ENCODE measurements around the gene CST6. TPM values are rescaled to one million over a fixed set of nuclear protein-coding genes. Genes with fewer than 3 reads are reported as not detected.

Gene CST6
- total RNA-seq, 1 donor, result under 0.01 TPM

- H3K4me3 ChIP-seq (ENCODE audit: low read depth, low read length), result no peak overlapping the region
- TF ChIP-seq, protein P1, sequence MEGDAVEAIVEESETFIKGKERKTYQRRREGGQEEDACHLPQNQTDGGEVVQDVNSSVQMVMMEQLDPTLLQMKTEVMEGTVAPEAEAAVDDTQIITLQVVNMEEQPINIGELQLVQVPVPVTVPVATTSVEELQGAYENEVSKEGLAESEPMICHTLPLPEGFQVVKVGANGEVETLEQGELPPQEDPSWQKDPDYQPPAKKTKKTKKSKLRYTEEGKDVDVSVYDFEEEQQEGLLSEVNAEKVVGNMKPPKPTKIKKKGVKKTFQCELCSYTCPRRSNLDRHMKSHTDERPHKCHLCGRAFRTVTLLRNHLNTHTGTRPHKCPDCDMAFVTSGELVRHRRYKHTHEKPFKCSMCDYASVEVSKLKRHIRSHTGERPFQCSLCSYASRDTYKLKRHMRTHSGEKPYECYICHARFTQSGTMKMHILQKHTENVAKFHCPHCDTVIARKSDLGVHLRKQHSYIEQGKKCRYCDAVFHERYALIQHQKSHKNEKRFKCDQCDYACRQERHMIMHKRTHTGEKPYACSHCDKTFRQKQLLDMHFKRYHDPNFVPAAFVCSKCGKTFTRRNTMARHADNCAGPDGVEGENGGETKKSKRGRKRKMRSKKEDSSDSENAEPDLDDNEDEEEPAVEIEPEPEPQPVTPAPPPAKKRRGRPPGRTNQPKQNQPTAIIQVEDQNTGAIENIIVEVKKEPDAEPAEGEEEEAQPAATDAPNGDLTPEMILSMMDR (IDR thresholded peaks at IDR 0.05; ENCODE audit: insufficient read depth, low read depth, low read length), result no peak
- no peak for DNase-seq (ENCODE audit: low read depth)
These were observed 44.7 kb downstream of the CST6 start for GRCh38 chr11:66056501-66056900.

GRCh38 chr11:66059966-66060680 lies 48.3 kb downstream of the CST6 start:
- TF ChIP-seq, protein P1 (IDR thresholded peaks at IDR 0.05; ENCODE audit: insufficient read depth, low read depth, low read length), result no peak
- DNase-seq (ENCODE audit: low read depth), result no peak
- no peak overlapping the region for H3K4me3 ChIP-seq (ENCODE audit: low read depth, low read length)

DNA sequence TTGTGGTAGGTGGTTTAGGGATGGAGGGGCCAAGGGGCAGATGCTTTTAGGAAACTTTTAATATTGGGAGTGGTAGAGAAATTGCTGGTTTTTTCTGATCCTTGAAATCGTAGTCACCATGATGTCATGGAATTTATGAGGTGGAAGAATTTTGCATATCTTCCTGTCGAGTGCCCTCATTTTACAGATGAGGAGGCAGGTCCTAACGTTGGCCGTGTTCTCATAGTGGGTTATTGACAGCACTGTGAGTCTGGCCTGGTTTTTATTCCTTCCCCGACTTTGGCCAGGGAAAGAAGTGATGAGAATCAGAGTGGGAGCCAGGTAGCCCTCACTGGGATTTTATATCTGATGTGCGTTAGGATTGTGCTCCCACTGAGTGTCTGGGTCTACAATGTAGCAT lies 49.5 kb downstream of the CST6 start:
- H3K4me3 ChIP-seq (ENCODE audit: low read depth, low read length), result no peak overlapping the region
- TF ChIP-seq, protein P1 (IDR thresholded peaks at IDR 0.05; ENCODE audit: insufficient read depth, low read depth, low read length), result no peak
- DNase-seq (ENCODE audit: low read depth), result no peak

DNA sequence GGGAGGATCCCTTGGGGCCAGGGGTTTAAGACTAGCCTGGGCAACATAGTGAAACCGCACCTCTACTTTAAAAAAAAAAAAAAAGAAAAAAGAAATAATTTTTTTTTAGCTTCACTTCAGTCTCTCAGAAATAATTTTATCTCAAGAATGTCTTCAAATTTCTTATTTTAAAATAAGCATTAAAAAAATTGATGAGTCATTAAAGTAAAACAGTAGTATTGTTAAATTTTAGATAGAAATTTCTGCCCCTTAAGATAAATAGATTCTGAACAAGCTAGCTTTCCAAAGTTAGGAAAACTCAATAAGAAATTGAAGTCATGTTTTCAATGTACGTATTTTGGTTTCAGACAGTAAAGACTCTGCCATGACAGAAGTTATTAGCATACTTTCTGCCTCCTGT lies 50.6 kb downstream of the CST6 start:
- TF ChIP-seq, protein P1 (IDR thresholded peaks at IDR 0.05; ENCODE audit: insufficient read depth, low read depth, low read length), result no peak
- DNase-seq (ENCODE audit: low read depth), result no peak
- H3K4me3 ChIP-seq (ENCODE audit: low read depth, low read length), result no peak overlapping the region

Other genes starting within 250 kb of the CST6 start
- gene AP5B1, start 231.0 kb upstream of the CST6 start, total RNA-seq, result 13.8 and 16.4 TPM in 2 replicates
- not detected in 2 replicates for gene OVOL1, start 224.9 kb upstream of the CST6 start, total RNA-seq
- gene SNX32, start 178.0 kb upstream of the CST6 start, total RNA-seq, result under 0.01 TPM in 1 of 2 replicates, not detected in the other
- 1,115 and 1,444 TPM in 2 replicates for gene CFL1, start 153.8 kb upstream of the CST6 start, total RNA-seq
- gene MUS81, start 151.6 kb upstream of the CST6 start, total RNA-seq, result 71.2 and 75.7 TPM in 2 replicates
- 77.7 and 79.6 TPM in 2 replicates for gene EFEMP2, start 139.2 kb upstream of the CST6 start, total RNA-seq
- gene CTSW, start 132.2 kb upstream of the CST6 start, total RNA-seq, result 0.43 TPM in 1 of 2 replicates, not detected in the other
- 144 and 158 TPM in 2 replicates for gene FIBP, start 123.5 kb upstream of the CST6 start, total RNA-seq
- 37.1 and 49.0 TPM in 2 replicates for gene CCDC85B, start 121.3 kb upstream of the CST6 start, total RNA-seq
- 18.0 and 41.0 TPM in 2 replicates for gene FOSL1, start 111.6 kb upstream of the CST6 start, total RNA-seq
- gene C11orf68, start 92.9 kb upstream of the CST6 start, total RNA-seq, result 25.8 and 31.5 TPM in 2 replicates
- gene DRAP1, start 92.6 kb upstream of the CST6 start, total RNA-seq, result 216 and 218 TPM in 2 replicates
- gene TSGA10IP, start 66.5 kb upstream of the CST6 start, total RNA-seq, result not detected in 2 replicates
- gene SART1, start 50.3 kb upstream of the CST6 start, total RNA-seq, result 25.5 and 26.7 TPM in 2 replicates
- 34.8 and 35.4 TPM in 2 replicates for gene EIF1AD, start 9.9 kb upstream of the CST6 start, total RNA-seq
- gene BANF1, start 9.5 kb upstream of the CST6 start, total RNA-seq, result 19.9 and 24.8 TPM in 2 replicates
- gene CATSPER1, start 14.5 kb downstream of the CST6 start, total RNA-seq, result under 0.01 and 0.43 TPM in 2 replicates
- under 0.01 TPM in 1 of 2 replicates, not detected in the other for gene GAL3ST3, start 37.2 kb downstream of the CST6 start, total RNA-seq
- gene SF3B2, start 40.4 kb downstream of the CST6 start, total RNA-seq, result 130 and 151 TPM in 2 replicates
- gene PACS1, start 58.3 kb downstream of the CST6 start, total RNA-seq, result 36.7 and 41.2 TPM in 2 replicates
- gene KLC2, start 245.7 kb downstream of the CST6 start, total RNA-seq, result 18.7 and 24.6 TPM in 2 replicates

Measured in fibroblast of villous mesenchyme (primary cell).